Peyer's patch (tissue), 4 donors: ENCODE measurements around the gene BNIP3.

Experiments used
- CTCF ChIP-seq, 6 experiments: fragments of 450-650 bp in 4 of 6; fragments of 200-600 bp in 2 of 6; sonication (generic) in 1 of 6; IDR thresholded peaks; one replicate each; pipeline ENCODE4 v1.5.1; 2017 to 2019; ENCODE audit warnings: antibody characterized with exemption in 6 of 6, mild to moderate bottlenecking in 3 of 6, moderate library complexity in 1 of 6
- POLR2A ChIP-seq, 2 donors: fragments of 450-650 bp; IDR thresholded peaks; one replicate each; pipeline ENCODE4 v1.5.1; 2017; ENCODE audit warnings: antibody characterized with exemption in 2 of 2, mild to moderate bottlenecking in 2 of 2, moderate library complexity in 2 of 2

- TF ChIP-seq CTCF (IDR thresholded peaks at IDR 0.05) (no peak), POLR2A (IDR thresholded peaks at IDR 0.05) (no peak)
These were observed 56.0 kb downstream of the BNIP3 start for GRCh38 chr10:131925716-131926115.
